Sigmoid colon (tissue), 3 donors: ENCODE results near the gene ALG6.

Experiments used
- CTCF ChIP-seq, 4 experiments: fragments of 450-650 bp in 3 of 4; fragments of 200-600 bp in 1 of 4; IDR thresholded peaks; one replicate each; pipeline ENCODE4 v1.5.1; 2016 to 2019; ENCODE audit warnings: antibody characterized with exemption in 4 of 4, mild to moderate bottlenecking in 3 of 4, moderate library complexity in 2 of 4
- POLR2A ChIP-seq, 2 donors: fragments of 450-650 bp; IDR thresholded peaks; one replicate each; pipeline ENCODE4 v1.6.1; 2016; ENCODE audit warnings: antibody characterized with exemption in 2 of 2, mild to moderate bottlenecking in 2 of 2, moderate library complexity in 2 of 2

- TF ChIP-seq CTCF (IDR thresholded peaks at IDR 0.05) (no peak), POLR2A (IDR thresholded peaks at IDR 0.05) (no peak)
Measured at GRCh38 chr1:63326106-63326472, 41.3 kb upstream of the ALG6 start.
